Endothelial cell of umbilical vein (primary cell): Measurements from ENCODE around the gene NTF3. TPM values are rescaled to one million over a fixed set of nuclear protein-coding genes. Genes with fewer than 3 reads are reported as not detected.

Experiments used
- BruUV-seq: library from RNA; stranded (reverse); fragments of 400-500 nt; replicated peaks from 2 replicates; lab custom pipeline; 2021; lab: Mats Ljungman, UMichigan
- CTCF ChIA-PET: fragments of 300-600, 350-600 bp; sonication (Branson Sonifier 250); formaldehyde crosslinking; loops from one replicate; lab custom pipeline; 2021; ENCODE audit warnings: antibody characterized with exemption, inconsistent platforms; lab: Charles Lee
- POLR2A ChIA-PET: fragments of 300-600, 350-600 bp; sonication (Branson Sonifier 250); formaldehyde crosslinking; loops from one replicate; lab custom pipeline; 2021; ENCODE audit warnings: antibody characterized with exemption, inconsistent platforms; lab: Charles Lee
- DNase-seq: peaks from one replicate; pipeline ENCODE4 v3.0.0-alpha.2; 2011; ENCODE audit warnings: low read depth, low spot score
- FAIRE-seq: peaks from 2 replicates; lab custom pipeline; 2011; peaks lifted over from hg19 to GRCh38; lab: Jason Lieb, UNC
- H2AFZ ChIP-seq: 2 replicates; pipeline ENCODE4 v1.6.0; 2012; ENCODE audit warnings: low read depth, low read length, control low read depth, inconsistent platforms
- H3K27ac ChIP-seq: 2 replicates; pipeline ENCODE4 v1.5.1; 2011; ENCODE audit warnings: low read depth, mild to moderate bottlenecking, control low read depth, low read length, moderate library complexity; ENCODE audit not compliant: insufficient read depth
- H3K27me3 ChIP-seq, 2 experiments: 2 replicates each; pipeline versions ENCODE4 v1.6.0 to v1.6.1; 2011; ENCODE audit warnings: low read length in 2 of 2, mixed read lengths in 1 of 2; ENCODE audit not compliant: control insufficient read depth in 2 of 2, insufficient read depth in 2 of 2
- H3K36me3 ChIP-seq, 2 experiments: 2 replicates in 1 of 2; 3 replicates in 1 of 2; pipeline ENCODE4 v1.5.1; 2011; ENCODE audit warnings: low read length in 2 of 2, mild to moderate bottlenecking in 1 of 2, moderate library complexity in 1 of 2; ENCODE audit not compliant: control insufficient read depth in 2 of 2, insufficient read depth in 2 of 2; ENCODE audit errors: extremely low read depth in 1 of 2
- H3K4me1 ChIP-seq: 3 replicates; pipeline ENCODE4 v1.5.1; 2011; ENCODE audit warnings: mild to moderate bottlenecking, low read length; ENCODE audit not compliant: control insufficient read depth, insufficient read depth; ENCODE audit errors: extremely low read depth
- H3K4me2 ChIP-seq: 2 replicates; pipeline ENCODE4 v1.6.1; 2011; ENCODE audit warnings: low read length, control low read depth, mixed read lengths; ENCODE audit not compliant: insufficient read depth
- H3K4me3 ChIP-seq, 3 experiments: fragments of 200-600 bp in 1 of 3; sonication (generic), shearing (Covaris generic) in 1 of 3; replicated peaks in 1 of 3; 2 replicates each; pipeline ENCODE4 v1.5.1; 2011 to 2016; ENCODE audit warnings: control low read depth in 3 of 3, low read length in 3 of 3, mild to moderate bottlenecking in 2 of 3, inconsistent platforms in 1 of 3, low read depth in 1 of 3, moderate library complexity in 1 of 3; ENCODE audit not compliant: insufficient read depth in 1 of 3
- H3K79me2 ChIP-seq: 2 replicates; pipeline ENCODE4 v1.6.0; 2012; ENCODE audit warnings: low read length, inconsistent platforms; ENCODE audit not compliant: control insufficient read depth, insufficient read depth
- H3K9ac ChIP-seq: replicated peaks from 2 replicates; pipeline ENCODE3; 2011; ENCODE audit warnings: low read length, control low read depth; ENCODE audit not compliant: insufficient read depth; ENCODE audit errors: extremely low read depth
- H3K9me1 ChIP-seq: replicated peaks from 3 replicates; pipeline ENCODE4 v1.6.0; 2011; ENCODE audit warnings: mild to moderate bottlenecking, low read length; ENCODE audit not compliant: control insufficient read depth, insufficient read depth; ENCODE audit errors: extremely low read depth
- H3K9me3 ChIP-seq: replicated peaks from 2 replicates; pipeline ENCODE4 v1.5.1; 2012; ENCODE audit warnings: low read length, inconsistent platforms; ENCODE audit not compliant: control insufficient read depth, insufficient read depth
- H4K20me1 ChIP-seq: replicated peaks from 2 replicates; pipeline ENCODE3; 2011; ENCODE audit warnings: mild to moderate bottlenecking, low read length; ENCODE audit not compliant: control insufficient read depth, insufficient read depth; ENCODE audit errors: extremely low read depth
- EZH2 ChIP-seq: IDR thresholded peaks from 2 replicates; pipeline ENCODE4 v1.6.1; 2012; ENCODE audit warnings: borderline replicate concordance, low read depth, mild to moderate bottlenecking, moderate library complexity, low read length, inconsistent platforms; ENCODE audit not compliant: severe bottlenecking
- FOS ChIP-seq: IDR thresholded peaks from 2 replicates; pipeline ENCODE4 v1.6.1; 2011; ENCODE audit warnings: mild to moderate bottlenecking, low read length, moderate library complexity, borderline replicate concordance; ENCODE audit not compliant: insufficient read depth
- GATA2 ChIP-seq: IDR thresholded peaks from 2 replicates; pipeline ENCODE4 v1.7.0; 2011; ENCODE audit warnings: low read depth, mild to moderate bottlenecking, moderate library complexity, mixed read lengths, low read length; ENCODE audit not compliant: insufficient read length, insufficient read depth
- JUN ChIP-seq: IDR thresholded peaks from 2 replicates; pipeline ENCODE4 v1.6.1; 2011; ENCODE audit warnings: borderline replicate concordance, low read depth; ENCODE audit not compliant: insufficient read length, insufficient read depth
- MYC ChIP-seq: IDR thresholded peaks from one replicate; pipeline ENCODE4 v1.6.1; 2011; ENCODE audit warnings: mild to moderate bottlenecking, low read depth, low read length
- POLR2A ChIP-seq: IDR thresholded peaks from 2 replicates; pipeline ENCODE4 v1.6.1; 2012; ENCODE audit warnings: low read depth, mild to moderate bottlenecking, control low read depth, low read length
- POLR2AphosphoS5 ChIP-seq: IDR thresholded peaks from 2 replicates; pipeline ENCODE4 v1.6.1; 2012; ENCODE audit warnings: low read depth, mild to moderate bottlenecking, control low read depth, low read length, moderate library complexity; ENCODE audit not compliant: insufficient read depth
- dilution Hi-C: fragments of 300-500 bp; cut with MboI; formaldehyde crosslinking; loops from one replicate; pipeline ENCODE4 v1.15.0; 2019; ENCODE audit warnings: low sequenced_read_pairs; ENCODE audit not compliant: extremely low pct_ligation_motif_present
- intact Hi-C: fragments of 100-400 bp; cut with micrococcal nuclease; formaldehyde crosslinking; loops from one replicate; pipeline ENCODE4 v1.10.0; 2022
- polyA plus RNA-seq, 4 experiments: library from polyadenylated mRNA; depleted of rRNA in 3 of 4; stranded (reverse) in 3 of 4; unstranded in 1 of 4; fragments of >200 nt; gene quantifications; 2 replicates each; pipeline versions ENCODE4 v1.2.1 to v1.2.3, GENCODE V29; 2011 to 2012; ENCODE audit warnings: missing spikeins in 1 of 4
- total RNA-seq: library from RNA; stranded (reverse); gene quantifications from 2 replicates; pipeline ENCODE4 v1.2.3, GENCODE V29; 2021
- TF ChIP-seq, protein P1 (sequence below), 2 donors: IDR thresholded peaks; 1 replicate in 1 of 2; 2 replicates in 1 of 2; pipeline ENCODE4 v1.5.1; 2011; ENCODE audit warnings: low read length in 2 of 2, mild to moderate bottlenecking in 2 of 2, moderate library complexity in 2 of 2, control low read depth in 1 of 2, inconsistent platforms in 1 of 2, low read depth in 1 of 2; ENCODE audit not compliant: insufficient read depth in 1 of 2; ENCODE audit errors: extremely low read depth in 1 of 2
- TF ChIP-seq, protein P2 (sequence below): IDR thresholded peaks from 2 replicates; pipeline ENCODE4 v1.6.1; 2011; ENCODE audit not compliant: insufficient read depth, insufficient read length

NTF3 gene
- total and polyA plus RNA-seq, 2 donors (not counting 3 experiments of a cell fraction or from before 2014, with no cell fraction given), result not detected

DNA sequence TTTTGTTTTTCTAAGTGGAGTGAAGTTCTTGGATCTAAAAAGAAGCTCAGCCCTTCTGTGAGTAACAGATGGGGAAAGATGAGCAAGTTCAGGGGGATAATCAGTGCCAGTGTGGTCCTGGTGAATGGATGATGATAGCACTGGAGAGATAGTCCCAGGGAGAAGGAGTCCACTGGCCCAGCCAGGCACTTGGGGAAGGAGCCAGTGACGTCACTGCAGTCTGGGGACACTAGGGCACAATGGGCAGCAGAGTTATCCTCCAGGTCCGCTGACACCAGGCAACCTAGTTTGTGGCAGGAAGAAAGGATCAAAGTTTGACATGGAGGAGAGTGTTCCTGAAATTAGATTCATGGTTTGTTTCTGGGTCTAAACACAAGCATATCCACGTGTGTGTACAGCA, 101.5 kb downstream of the NTF3 start:
- Histone ChIP-seq H3K9me3 (no peaks in the 10 kb centered on the region), H3K27me3 (peaks cover 14 to 46% of the 10 kb centered on the region in 2 experiments), H3K9ac (no peak overlapping the region), H3K4me1 (no peaks in the 10 kb centered on the region), H3K27ac (no peak overlapping the region), H3K79me2 (no peaks in the 10 kb centered on the region), H2AFZ (no peak overlapping the region), H3K9me1 (no peaks in the 10 kb centered on the region), H3K4me2 (no peak overlapping the region), H3K4me3 (no peak overlapping the region), H3K36me3 (no peaks in the 10 kb centered on the region), H4K20me1 (no peaks in the 10 kb centered on the region)
- TF ChIP-seq, protein P1, sequence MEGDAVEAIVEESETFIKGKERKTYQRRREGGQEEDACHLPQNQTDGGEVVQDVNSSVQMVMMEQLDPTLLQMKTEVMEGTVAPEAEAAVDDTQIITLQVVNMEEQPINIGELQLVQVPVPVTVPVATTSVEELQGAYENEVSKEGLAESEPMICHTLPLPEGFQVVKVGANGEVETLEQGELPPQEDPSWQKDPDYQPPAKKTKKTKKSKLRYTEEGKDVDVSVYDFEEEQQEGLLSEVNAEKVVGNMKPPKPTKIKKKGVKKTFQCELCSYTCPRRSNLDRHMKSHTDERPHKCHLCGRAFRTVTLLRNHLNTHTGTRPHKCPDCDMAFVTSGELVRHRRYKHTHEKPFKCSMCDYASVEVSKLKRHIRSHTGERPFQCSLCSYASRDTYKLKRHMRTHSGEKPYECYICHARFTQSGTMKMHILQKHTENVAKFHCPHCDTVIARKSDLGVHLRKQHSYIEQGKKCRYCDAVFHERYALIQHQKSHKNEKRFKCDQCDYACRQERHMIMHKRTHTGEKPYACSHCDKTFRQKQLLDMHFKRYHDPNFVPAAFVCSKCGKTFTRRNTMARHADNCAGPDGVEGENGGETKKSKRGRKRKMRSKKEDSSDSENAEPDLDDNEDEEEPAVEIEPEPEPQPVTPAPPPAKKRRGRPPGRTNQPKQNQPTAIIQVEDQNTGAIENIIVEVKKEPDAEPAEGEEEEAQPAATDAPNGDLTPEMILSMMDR (IDR thresholded peaks at IDR 0.05; ENCODE audit: extremely low read depth in 1 of 2, insufficient read depth in 1 of 2, low read depth in 1 of 2, low read length in 2 of 2), result no peak
- TF ChIP-seq JUN (no peak), EZH2 (no peak), GATA2 (no peak), POLR2AphosphoS5 (no peak), POLR2A (no peak), MYC (no peak), FOS (no peak)
- TF ChIP-seq, protein P2, sequence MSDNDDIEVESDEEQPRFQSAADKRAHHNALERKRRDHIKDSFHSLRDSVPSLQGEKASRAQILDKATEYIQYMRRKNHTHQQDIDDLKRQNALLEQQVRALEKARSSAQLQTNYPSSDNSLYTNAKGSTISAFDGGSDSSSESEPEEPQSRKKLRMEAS, result no peak
- CTCF ChIA-PET, result no interaction called here
- FAIRE-seq, result no peak
- intact Hi-C loops, result no loop called here
- BruUV-seq, result no TSS peak
- no peak for DNase-seq
- POLR2A ChIA-PET, result no interaction called here
- dilution Hi-C loops, result no loop called here
